ENCODE measurements around the gene C14orf119.

- TF ChIP-seq ZNF778 (CRISPR knock-in tag; IDR thresholded peaks at IDR 0.05): no peak
- no peak for TF ChIP-seq SP2 (IDR thresholded peaks at IDR 0.05; ENCODE audit: extremely low read depth, low read depth, low read length, poor library complexity, severe bottlenecking)
- TF ChIP-seq E2F4 (CRISPR knock-in tag; IDR thresholded peaks at IDR 0.05; ENCODE audit: low read depth): no peak
- no peak for TF ChIP-seq PHF8 (IDR thresholded peaks at IDR 0.05; ENCODE audit: borderline replicate concordance, low read length)
- no peak for TF ChIP-seq RBFOX2 (IDR thresholded peaks at IDR 0.05; ENCODE audit: low read depth, low read length)
- TF ChIP-seq CTCF (IDR thresholded peaks at IDR 0.05 in 2 of 3, conservative IDR thresholded peaks at IDR 0.05 in 1 of 3; ENCODE audit: insufficient read depth in 2 of 3, low read depth in 1 of 3, low read length in 3 of 3): no peak
- no peak for TF ChIP-seq GTF3C2 (IDR thresholded peaks at IDR 0.05; ENCODE audit: borderline replicate concordance, extremely low read depth, insufficient read length)
- TF ChIP-seq TAF1 (IDR thresholded peaks at IDR 0.05; ENCODE audit: control insufficient read depth, extremely low read depth, insufficient read depth, low read length, severe bottlenecking): no peak
- TF ChIP-seq POLR2AphosphoS5 (IDR thresholded peaks at IDR 0.05; ENCODE audit: control insufficient read depth, insufficient read depth, low read depth, low read length): no peak
- no peak for TF ChIP-seq POLR2A (conservative IDR thresholded peaks at IDR 0.05)
- TF ChIP-seq ZNF263 (CRISPR knock-in tag; IDR thresholded peaks at IDR 0.05; ENCODE audit: borderline replicate concordance): no peak
- no peak for TF ChIP-seq MXI1 (IDR thresholded peaks at IDR 0.05; ENCODE audit: low read depth, low read length)
Observed at GRCh38 chr14:23123419-23123818, 28.1 kb downstream of the C14orf119 start.

Measured in K562 (cell line).